PFSK-1 (cell line): ENCODE results near the gene TNFRSF4.

ENCODE experiments used
- FOXP2 ChIP-seq: optimal IDR thresholded peaks from 2 replicates; pipeline ENCODE3; 2011; ENCODE audit warnings: borderline replicate concordance, control low read depth, inconsistent platforms; ENCODE audit not compliant: insufficient read depth; ENCODE audit errors: extremely low read length, extremely low read depth
- POLR2AphosphoS5 ChIP-seq: IDR thresholded peaks from 2 replicates; pipeline ENCODE4 v1.6.1; 2012; ENCODE audit warnings: low read depth, mild to moderate bottlenecking, control low read depth, low read length, moderate library complexity
- REST ChIP-seq, 2 experiments: IDR thresholded peaks; 2 replicates each; pipeline versions ENCODE4 v1.6.1 to v1.8.0; 2011 to 2012; ENCODE audit warnings: low read depth in 2 of 2, low read length in 2 of 2, control low read depth in 1 of 2, inconsistent platforms in 1 of 2, mild to moderate bottlenecking in 1 of 2, moderate library complexity in 1 of 2; ENCODE audit not compliant: insufficient read depth in 1 of 2
- SIN3A ChIP-seq: IDR thresholded peaks from 2 replicates; pipeline ENCODE4 v1.6.1; 2012; ENCODE audit warnings: mild to moderate bottlenecking, low read length, moderate library complexity, borderline replicate concordance; ENCODE audit not compliant: insufficient read depth
- TAF1 ChIP-seq: IDR thresholded peaks from 2 replicates; pipeline ENCODE4 v1.6.1; 2012; ENCODE audit warnings: low read length, control low read depth, borderline replicate concordance; ENCODE audit not compliant: insufficient read depth

TNFRSF4 gene

GRCh38 chr1:1246577-1247340 is 32.8 kb upstream of the TNFRSF4 start, which contains the start of gene C1QTNF12:
TSS of gene C1QTNF12 (minus strand) at chr1:1246722. CDS start at chr1:1246690, 32 bp downstream.
- TF ChIP-seq POLR2AphosphoS5 (no peak), SIN3A (no peak), REST (IDR thresholded peaks at IDR 0.05; ENCODE audit: insufficient read depth in 1 of 2, low read depth in 2 of 2, low read length in 2 of 2) (no peak), FOXP2 (no peak), TAF1 (no peak)

GRCh38 chr1:1245817-1246576 is 32.0 kb upstream of the TNFRSF4 start:
- no peak for TF ChIP-seq SIN3A
- no peak for TF ChIP-seq REST (IDR thresholded peaks at IDR 0.05; ENCODE audit: insufficient read depth in 1 of 2, low read depth in 2 of 2, low read length in 2 of 2)
- TF ChIP-seq POLR2AphosphoS5, result no peak

GRCh38 chr1:1245178-1245816 is 31.3 kb upstream of the TNFRSF4 start:
- no peak for TF ChIP-seq FOXP2

GRCh38 chr1:1244192-1244811 is 30.3 kb upstream of the TNFRSF4 start:
- no peak for TF ChIP-seq POLR2AphosphoS5
- no peak for TF ChIP-seq TAF1
- TF ChIP-seq REST (IDR thresholded peaks at IDR 0.05; ENCODE audit: insufficient read depth in 1 of 2, low read depth in 2 of 2, low read length in 2 of 2), result no peak
- no peak for TF ChIP-seq FOXP2
- no peak for TF ChIP-seq SIN3A

- TF ChIP-seq TAF1 (no peak), FOXP2 (no peak), POLR2AphosphoS5 (no peak), SIN3A (no peak), REST (IDR thresholded peaks at IDR 0.05; ENCODE audit: insufficient read depth in 1 of 2, low read depth in 2 of 2, low read length in 2 of 2) (no peak)
Measured at GRCh38 chr1:1243807-1244191, 29.8 kb upstream of the TNFRSF4 start.
